Transverse colon (tissue), 3 donors: ENCODE results near the gene MOCS3.

Experiments used
- CTCF ChIP-seq, 5 experiments: fragments of 200-600 bp in 3 of 5; fragments of 450-650 bp in 2 of 5; sonication (generic) in 3 of 5; IDR thresholded peaks; 1 replicate in 2 of 5; 2 replicates in 3 of 5; pipeline ENCODE4 v1.5.1; 2016 to 2017; ENCODE audit warnings: antibody characterized with exemption in 5 of 5, inconsistent platforms in 3 of 5, mild to moderate bottlenecking in 2 of 5, moderate library complexity in 1 of 5
- POLR2A ChIP-seq: fragments of 450-650 bp; IDR thresholded peaks from one replicate; pipeline ENCODE4 v1.6.1; 2016; ENCODE audit warnings: antibody characterized with exemption, mild to moderate bottlenecking, moderate library complexity

GRCh38 chr20:51010932-51011331, 52.3 kb downstream of the MOCS3 start:
- no peak for TF ChIP-seq CTCF (IDR thresholded peaks at IDR 0.05)
- no peak for TF ChIP-seq POLR2A
